GM21381 (cell line): Measurements from ENCODE around the gene PALLD.

Experiments used
- ATAC-seq: cut with Tn5 transposase; IDR thresholded peaks from one replicate; pipeline ENCODE4 v1.9.1; 2021; ENCODE audit warnings: mild to moderate bottlenecking, moderate library complexity; ENCODE audit not compliant: unreplicated experiment

Gene PALLD

DNA sequence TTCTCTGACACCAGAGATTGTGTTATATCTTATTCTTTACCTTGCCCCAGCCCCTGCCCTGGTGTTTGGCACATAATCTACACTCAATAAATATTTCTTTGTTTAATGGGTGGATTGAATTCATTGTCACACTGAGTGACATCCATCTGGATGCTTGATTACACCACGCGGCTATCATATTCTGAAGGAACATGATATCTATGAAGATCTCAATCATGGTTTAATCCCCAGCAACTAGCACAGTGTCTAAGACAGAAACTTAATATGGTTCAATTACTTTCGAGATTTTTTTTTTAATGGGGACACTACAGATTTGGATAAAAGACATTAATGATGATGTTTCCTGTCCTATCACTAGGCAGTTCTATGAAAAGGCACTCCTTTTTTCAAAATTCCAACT is 246.3 kb downstream of the PALLD start:
- ATAC-seq = no peak

DNA sequence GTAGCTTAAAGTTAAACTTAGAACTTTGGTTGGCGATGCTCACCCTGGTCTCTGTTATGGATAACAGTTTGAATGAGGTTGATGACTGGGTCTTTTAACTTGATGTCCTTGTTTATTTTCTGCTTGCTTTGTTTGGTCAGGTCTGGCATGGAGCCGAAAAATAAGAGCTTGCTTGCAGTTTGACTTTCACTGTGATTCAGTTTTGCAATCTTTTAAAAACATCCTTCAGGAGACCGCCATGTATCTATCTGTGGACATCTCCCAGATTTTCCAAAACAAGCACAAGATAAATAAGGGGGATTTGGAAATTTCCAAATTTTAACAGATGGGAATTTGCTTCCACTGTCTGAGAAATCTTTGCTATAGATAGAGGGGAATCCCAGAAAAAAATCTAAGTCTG is 246.7 kb downstream of the PALLD start:
- no peak for ATAC-seq

DNA sequence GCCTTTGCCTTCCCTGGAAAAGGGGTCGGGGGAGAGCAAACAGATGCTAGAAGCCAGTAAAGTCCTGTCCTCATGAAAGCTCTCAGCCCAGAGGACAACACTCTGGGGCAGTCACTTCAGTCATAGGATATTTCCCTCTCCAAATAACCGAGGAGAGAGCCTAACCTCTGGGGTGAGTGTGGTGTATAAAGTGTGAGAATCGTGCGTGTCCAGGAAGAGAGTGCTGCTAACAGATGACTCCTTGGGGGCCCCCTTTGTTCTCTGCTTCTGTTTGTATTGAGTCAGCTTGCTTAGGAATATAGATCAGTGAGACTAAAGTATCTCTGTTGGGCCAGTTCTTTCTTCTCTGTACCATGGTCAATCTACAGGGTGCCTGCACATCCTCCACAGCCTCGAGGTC is 247.2 kb downstream of the PALLD start:
- ATAC-seq = no peak

DNA sequence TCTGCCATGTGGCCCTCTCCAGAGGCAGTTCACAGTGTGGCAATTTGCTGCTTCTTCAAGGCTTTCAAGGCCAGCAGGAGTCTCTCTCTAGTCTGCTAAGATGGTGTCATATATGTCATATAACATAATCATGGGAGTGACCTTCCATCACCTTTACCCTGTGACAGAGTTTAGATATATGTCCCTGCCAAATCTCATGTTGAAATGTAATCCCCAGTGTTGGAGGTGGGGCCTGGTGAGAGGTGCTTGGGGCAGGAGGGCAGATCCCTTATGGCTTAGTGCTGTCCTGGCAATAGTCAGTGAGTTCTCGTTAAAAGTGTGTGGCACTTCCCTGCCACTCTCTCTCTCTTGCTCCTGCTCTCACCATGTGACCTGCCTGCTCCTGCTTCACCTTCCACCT is 252.0 kb downstream of the PALLD start:
- ATAC-seq = no peak

DNA sequence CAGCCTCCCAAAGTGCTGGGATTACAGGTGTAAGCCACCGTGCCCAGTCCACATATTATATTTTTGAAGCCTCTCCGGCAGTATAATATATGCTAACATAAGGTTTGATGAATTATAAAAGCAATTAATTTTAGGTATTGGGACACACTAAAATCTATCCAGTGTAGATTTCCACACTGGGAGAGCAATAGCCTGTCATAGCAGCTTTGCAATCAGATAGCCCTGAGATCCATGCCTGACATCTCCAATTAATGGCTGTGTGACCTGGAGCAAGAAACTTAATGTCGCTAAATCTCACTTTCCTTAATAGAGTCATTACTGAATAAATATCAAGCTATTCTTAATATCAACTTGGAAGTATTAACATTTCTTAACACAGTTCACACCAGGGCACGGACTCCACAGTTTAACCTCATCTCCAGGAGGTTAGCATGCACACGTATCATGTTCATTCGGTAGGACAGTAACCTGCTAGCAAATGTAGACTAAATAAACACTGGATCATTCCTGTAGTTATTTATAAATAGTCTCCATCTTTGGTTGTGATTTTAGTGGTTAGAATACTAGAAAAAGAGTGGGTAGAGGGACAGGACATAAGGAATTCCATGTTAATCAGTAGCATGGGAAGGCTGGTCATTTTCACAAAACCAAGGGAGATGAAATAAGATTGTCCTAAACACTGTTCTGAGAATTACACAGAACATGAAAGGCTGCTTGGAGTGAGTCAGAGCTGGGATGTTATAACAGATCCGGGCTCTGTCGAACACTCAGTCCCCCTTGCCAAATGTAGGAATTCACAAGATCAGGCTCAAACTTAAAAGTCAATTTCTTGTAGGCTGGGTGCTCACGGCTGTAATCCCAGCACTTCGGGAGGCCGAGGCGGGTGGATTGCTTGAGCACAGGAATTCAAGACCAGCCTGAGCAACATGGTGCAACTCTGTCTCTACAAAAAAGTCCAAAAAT is 254.7 kb downstream of the PALLD start:
- ATAC-seq = no peak

DNA sequence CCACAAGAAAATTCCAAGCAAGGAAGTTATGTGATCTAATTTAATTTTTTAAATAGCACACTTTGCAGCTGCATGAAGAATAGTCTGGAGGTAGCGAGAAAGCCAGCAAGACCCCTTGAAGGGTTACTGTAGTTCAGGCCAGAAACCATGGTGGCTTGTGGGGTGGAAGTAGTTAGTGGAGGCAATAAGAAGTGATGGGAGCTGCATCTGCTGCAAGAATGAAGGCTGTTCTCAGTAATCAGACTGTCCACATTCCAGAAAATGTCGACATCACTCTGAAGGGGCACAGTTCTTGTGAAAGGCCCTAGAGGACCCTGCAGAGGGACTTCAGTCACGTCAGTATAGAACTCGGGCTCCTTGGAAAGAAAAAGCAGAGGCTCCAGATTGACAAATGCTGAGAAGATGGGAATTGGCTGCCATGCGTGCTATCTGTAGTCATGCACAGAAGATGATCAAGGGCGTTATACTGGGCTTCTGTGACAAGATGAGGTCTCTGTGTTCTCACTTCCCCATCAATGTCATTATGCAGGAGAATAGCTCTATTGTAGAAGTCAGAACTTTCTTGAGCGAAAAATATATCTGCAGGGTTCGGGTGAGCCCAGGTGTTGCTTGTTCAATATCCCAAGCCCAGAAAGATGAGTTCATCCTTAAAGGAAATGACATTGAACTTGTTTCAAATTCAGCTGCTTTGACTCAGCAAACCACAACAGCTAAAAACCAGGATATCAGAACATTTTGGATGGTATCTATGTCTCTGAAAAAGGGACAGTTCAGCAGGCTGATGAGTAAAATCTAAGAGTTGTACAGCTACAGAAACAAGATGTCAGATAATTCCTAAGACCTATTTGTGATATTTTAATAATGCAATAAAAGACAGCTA is 259.0 kb downstream of the PALLD start:
- ATAC-seq = no peak

DNA sequence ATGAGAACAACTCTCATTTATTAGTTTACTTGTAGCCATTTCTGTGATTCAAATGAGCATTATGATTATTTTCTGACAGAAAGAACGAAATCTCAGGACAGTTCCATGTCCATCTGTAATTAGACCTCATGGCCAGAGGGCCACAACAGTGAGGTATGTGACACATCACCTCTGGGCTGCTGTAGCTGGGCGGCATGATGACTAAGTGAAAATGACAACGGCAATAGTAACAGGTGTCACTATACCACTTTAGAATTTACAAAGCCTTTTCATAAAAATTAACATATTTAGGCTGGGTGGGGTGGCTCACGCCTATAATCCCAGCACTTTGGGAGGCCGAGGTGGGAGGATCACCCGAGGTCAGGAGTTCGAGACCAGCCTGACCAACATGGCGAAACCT is 260.6 kb downstream of the PALLD start:
- ATAC-seq = no peak

DNA sequence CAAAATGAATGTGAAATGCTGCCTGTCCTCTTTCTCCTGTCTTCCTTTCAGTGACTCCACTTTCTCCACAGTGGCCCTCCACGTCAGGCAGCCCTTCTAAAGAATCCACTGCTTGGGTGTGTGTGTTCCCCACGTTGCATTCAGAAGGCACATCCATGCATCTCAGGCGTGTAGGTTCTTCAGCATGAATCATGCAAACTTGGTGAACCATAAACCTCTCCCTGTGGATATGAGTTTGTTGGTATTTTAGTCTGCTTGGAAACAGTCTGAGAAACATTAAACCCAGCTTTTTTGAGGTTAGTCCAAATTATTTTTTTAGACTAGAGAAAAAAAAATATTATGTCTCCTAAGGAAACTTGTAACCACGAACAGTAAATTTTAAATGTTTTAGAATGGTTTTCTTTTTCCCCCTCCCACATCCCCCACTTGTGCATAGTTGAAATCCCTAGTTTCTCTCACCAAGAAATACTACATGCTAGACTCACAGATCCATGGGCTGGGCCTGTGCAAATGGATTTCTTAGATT is 261.6 kb downstream of the PALLD start:
- ATAC-seq = no peak

DNA sequence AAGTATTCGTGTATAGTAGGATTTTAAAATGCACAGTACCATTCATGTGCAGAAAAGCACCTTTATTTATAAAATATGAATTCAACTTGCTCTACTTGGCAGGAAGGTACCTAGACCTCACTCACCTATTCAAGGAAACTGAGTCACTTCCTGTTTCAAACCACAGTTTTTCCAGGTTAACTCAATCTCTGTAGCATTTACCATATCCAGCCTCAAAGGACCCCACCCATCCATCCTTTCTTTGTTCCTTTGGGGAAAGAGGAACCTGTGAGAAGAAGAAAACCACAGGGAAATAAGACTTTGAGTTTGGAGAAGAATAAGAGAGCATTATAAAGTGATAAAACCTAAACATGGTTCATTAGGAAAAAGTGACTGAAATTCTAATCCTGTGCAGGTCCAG is 262.5 kb downstream of the PALLD start:
- no peak for ATAC-seq

DNA sequence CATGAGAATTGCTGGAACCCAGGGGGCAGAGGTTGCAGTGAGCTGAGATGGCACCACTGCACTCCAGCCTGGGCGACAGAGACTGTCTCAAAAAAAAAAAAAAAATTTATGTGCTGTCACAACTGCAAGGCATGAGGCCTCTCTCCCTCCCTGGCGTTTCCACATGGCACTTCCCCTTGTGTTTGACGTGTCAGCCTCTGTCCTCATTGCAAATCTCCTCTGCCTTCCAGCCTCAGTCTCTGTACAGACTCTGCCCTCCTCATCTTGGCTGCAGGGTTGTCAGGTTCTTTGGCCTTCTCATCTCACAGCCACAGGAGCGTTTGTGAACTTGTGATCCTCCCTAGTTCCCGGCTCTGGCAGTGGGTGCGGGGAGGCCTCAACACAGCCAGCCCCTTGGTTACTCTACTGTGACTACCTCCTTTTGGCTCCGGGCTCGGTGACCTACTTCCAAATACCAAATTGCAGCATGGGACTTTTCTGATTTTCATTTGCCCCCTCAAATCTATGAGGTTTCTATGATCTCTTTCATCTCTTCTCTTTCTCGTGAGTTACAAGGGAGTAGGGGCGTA is 263.2 kb downstream of the PALLD start:
- ATAC-seq = no peak

DNA sequence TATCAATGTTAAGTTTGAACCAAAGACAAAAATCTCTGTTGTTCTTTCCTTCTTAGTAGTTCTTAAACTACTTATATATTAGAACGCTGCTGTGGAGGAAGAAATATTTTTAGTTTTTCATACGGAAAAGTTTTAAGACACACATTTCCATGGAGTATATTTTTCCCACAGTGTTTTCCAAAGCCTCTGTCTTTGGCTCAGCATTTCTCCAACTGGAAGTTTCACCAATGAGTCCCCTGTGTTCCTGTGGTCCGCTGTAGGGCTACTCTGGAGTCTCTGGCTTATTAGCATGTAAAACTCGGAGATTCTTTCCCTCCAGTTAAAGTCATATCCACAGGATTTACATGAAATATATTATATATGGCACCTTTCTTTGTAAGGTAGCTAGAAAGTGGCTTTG is 264.2 kb downstream of the PALLD start:
- no peak for ATAC-seq

DNA sequence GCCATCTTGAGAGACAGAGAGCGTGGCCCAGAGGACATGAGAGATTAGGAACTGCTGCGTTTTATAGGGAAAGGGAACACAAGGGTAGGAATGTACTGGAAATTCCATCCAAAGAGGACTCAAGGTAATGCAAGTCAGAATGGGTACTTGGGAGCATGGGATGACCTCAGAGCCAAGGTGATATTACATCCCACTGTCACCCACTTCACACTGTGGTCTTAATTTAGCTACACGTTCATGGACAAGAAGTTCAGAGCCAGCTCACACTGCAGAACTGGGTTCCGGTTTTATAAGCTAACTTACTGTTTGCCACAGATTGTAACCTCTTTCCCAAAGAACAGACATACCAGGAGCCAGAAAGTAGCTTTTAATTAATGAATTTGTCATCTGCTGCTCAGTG is 268.5 kb downstream of the PALLD start:
- no peak for ATAC-seq

DNA sequence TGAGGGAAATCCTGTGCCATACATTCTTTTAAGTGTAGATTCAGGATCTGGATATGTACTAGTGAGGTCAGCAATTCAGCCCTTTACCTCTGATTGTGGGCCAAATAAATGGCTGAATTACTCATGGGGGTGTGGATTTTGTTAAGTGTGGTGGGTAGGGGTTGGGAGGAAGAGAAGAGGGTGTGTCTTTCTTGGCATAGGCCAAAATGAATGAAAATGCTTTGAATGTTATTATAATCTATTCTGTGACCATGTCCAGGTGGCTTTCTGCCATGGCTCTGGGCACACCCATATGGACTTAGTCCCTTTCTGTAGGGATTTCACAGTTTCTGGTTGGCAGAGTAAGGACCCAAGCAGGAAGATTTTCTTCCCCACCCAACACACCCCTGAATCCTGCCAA is 268.9 kb downstream of the PALLD start:
- ATAC-seq = no peak

DNA sequence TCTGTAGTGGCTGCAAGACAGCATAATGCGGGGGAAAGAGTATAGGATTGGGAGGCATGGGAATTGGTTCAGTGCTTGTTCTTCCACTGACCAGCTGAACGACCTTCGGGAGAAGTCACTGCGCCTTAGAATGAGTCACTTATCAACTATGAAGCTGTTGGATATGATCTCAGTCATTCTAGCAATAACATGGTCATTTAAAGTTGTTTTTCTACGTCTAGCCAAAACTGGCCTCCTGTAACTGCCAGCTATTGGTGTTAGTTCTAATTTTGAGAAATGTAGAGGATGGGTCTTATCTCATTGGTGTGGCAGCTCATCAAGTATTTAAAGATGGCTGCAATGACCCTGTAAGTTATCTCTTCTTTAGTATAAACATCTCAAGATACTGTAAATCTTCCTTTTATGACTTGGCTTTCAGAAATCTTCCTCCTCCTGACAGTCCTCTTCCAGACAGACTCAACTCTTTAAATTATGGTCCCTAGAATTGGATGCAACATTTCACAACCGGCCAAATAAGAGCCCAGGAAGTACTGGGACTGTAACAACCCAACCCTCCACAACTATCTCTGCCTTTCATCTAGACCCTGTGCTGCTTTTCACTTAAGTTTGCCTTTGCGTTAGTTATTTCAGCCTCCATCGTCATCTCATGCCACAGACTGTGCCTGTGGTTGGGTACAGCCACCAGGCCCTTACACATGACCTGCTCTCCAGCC is 269.9 kb downstream of the PALLD start:
- no peak for ATAC-seq

DNA sequence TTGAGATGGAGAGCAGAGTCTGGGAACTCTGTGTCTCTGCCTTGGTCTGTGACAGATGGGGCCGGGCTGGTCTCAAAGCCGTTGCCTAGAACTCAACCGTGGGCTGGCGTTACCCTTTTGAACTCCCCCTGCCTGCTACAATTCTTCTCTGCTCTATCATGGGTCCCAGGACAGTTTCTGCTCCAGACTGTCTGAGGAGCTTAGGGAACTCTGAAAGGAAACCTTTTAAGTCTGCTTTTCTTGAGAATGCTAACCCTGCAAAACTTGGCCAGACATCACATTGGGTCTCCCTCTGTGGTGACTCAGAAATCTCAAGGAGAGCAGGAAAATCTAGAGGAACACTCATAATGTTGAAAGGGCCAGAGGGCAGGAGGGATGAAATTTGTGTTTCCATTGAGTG is 272.6 kb downstream of the PALLD start:
- no peak for ATAC-seq

DNA sequence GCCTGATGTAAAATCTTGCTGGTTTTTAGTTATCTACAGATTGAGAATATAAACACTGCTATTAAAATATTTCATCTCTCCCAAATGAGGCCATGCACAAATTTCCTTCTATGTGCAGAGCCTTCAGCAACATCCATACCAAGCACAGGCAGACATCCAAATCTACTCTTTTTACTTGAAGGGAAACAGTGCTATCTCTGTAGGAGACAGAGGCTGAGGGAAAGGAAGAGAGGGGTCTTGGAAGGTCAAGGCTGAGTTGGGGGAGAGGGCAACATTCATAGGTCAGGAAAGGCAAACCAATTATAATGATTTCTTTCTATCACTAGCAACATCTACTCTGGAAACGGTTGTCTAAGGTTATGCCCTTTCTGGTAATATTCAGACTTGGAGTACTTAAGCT is 273.0 kb downstream of the PALLD start:
- ATAC-seq = no peak

DNA sequence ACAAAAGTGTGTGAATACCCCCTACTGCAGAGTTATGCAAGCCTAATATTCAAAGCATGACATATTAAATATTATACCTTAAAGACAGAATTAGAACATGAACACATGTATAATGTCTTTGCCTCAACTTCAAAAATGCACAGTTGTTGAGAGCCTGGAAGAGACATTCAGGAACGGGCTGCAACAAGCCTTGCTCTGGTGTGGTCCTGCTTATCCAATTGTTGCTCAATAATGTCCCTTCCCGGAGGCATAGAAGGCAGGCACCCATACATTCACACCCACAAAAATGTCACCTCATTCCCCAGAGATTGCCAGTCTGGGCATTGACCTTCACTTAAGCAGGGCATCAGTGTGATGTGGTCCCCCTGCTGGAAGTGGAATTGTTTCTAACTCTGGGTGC is 274.4 kb downstream of the PALLD start:
- ATAC-seq = no peak

DNA sequence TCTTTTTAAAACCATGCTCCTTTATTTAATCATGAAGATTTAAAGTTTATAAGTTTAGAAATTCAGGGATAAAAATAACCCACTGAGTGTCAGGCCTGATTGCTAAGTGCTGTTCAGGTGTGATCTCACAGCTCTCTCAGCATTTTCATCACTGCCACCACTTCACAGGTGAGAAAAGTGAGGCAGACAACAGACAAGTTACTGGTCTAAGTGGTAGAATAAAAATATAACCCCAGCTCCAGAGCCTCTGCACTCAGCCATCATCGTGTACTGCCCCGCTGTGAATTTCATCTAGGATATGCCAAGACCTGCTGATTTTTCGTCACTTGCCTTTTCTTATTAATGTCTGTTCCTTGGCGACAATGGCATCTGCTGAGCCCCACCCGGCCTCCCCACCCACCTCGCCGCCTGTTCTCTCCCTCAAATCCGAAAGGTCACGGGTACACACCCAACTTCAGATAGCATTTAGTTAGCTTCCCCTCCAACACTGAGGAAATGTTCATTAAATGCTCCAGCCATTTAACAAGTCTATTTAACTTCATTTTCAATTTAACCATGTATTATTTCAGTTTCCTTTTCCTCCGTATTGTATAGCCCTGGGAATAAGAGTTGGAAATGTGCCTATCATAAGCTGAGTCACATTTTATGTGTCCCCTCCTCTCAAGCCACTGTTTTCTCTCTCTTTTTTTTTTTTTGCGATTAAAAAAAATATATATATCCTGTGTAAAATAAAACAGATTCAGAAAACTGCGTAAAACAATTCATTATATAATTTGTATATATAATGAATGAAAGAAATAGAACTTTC is 276.7 kb downstream of the PALLD start:
- ATAC-seq = no peak

DNA sequence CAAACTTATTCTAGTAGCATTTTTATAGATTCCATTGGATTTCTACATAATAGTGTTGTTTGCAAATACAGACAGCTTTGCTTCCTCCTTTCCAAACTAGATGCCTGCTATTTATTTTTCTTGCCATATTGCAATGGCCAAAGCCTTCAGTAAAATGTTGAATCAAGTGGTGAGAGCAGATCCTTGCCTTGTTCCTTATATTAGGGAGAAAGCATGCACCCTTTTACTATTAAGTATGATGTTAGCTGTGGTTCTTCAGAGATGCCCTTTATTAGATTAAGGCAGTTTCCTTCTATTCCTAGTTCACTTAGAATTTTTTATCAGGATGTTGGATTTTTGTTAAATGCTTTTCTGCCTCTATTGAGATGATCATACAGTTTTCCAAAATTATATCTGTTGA is 279.5 kb downstream of the PALLD start:
- ATAC-seq = no peak
